ENCODE data around the gene POLH. TPM values are rescaled to one million over a fixed set of nuclear protein-coding genes. Genes with fewer than 3 reads are reported as not detected.

The POLH gene
- total and polyA plus RNA-seq, 9 of the 15 experiments (the other 6 are each of a cell fraction or from before 2014, with no cell fraction given) = 5.8 to 31.6 (median 20.6) TPM

DNA sequence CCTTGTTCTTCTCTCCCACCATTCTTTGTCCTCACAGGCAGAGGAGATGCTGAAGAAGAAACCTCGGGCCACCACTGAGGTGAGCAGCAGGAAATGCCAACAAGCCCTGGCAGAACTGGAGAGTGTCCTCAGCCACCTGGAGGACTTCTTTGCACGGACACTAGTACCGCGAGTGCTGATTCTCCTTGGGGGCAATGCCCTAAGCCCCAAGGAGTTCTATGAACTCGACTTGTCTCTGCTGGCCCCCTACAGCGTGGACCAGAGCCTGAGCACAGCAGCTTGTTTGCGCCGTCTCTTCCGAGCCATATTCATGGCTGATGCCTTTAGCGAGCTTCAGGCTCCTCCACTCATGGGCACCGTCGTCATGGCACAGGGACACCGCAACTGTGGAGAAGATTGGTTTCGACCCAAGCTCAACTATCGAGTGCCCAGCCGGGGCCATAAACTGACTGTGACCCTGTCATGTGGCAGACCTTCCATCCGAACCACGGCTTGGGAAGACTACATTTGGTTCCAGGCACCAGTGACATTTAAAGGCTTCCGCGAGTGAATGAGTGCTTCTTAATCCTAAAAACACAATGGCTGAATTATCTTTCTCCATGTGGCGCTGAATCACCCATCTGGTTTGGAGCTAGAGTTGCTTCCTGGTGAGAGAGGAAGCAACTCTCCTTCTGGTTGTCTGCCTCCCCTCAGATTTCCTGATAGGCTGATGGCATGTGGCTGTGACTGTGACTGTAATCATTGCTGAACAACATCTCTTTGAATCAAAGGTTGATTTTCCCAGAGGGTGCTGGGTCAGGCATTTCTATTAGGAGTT lies 64.2 kb downstream of the POLH start (continued):
- TF ChIP-seq, protein P1, sequence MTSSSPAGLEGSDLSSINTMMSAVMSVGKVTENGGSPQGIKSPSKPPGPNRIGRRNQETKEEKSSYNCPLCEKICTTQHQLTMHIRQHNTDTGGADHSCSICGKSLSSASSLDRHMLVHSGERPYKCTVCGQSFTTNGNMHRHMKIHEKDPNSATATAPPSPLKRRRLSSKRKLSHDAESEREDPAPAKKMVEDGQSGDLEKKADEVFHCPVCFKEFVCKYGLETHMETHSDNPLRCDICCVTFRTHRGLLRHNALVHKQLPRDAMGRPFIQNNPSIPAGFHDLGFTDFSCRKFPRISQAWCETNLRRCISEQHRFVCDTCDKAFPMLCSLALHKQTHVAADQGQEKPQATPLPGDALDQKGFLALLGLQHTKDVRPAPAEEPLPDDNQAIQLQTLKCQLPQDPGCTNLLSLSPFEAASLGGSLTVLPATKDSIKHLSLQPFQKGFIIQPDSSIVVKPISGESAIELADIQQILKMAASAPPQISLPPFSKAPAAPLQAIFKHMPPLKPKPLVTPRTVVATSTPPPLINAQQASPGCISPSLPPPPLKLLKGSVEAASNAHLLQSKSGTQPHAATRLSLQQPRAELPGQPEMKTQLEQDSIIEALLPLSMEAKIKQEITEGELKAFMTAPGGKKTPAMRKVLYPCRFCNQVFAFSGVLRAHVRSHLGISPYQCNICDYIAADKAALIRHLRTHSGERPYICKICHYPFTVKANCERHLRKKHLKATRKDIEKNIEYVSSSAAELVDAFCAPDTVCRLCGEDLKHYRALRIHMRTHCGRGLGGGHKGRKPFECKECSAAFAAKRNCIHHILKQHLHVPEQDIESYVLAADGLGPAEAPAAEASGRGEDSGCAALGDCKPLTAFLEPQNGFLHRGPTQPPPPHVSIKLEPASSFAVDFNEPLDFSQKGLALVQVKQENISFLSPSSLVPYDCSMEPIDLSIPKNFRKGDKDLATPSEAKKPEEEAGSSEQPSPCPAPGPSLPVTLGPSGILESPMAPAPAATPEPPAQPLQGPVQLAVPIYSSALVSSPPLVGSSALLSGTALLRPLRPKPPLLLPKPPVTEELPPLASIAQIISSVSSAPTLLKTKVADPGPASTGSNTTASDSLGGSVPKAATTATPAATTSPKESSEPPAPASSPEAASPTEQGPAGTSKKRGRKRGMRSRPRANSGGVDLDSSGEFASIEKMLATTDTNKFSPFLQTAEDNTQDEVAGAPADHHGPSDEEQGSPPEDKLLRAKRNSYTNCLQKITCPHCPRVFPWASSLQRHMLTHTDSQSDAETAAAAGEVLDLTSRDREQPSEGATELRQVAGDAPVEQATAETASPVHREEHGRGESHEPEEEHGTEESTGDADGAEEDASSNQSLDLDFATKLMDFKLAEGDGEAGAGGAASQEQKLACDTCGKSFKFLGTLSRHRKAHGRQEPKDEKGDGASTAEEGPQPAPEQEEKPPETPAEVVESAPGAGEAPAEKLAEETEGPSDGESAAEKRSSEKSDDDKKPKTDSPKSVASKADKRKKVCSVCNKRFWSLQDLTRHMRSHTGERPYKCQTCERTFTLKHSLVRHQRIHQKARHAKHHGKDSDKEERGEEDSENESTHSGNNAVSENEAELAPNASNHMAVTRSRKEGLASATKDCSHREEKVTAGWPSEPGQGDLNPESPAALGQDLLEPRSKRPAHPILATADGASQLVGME (CRISPR knock-in tag; IDR thresholded peaks at IDR 0.05) = no peak
- no peak for TF ChIP-seq ZNF282 (CRISPR knock-in tag; IDR thresholded peaks at IDR 0.05)
- TF ChIP-seq, protein P2, sequence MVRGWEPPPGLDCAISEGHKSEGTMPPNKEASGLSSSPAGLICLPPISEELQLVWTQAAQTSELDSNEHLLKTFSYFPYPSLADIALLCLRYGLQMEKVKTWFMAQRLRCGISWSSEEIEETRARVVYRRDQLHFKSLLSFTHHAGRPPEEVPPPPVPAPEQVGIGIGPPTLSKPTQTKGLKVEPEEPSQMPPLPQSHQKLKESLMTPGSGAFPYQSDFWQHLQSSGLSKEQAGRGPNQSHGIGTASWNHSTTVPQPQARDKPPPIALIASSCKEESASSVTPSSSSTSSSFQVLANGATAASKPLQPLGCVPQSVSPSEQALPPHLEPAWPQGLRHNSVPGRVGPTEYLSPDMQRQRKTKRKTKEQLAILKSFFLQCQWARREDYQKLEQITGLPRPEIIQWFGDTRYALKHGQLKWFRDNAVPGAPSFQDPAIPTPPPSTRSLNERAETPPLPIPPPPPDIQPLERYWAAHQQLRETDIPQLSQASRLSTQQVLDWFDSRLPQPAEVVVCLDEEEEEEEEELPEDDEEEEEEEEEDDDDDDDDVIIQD (CRISPR knock-in tag; IDR thresholded peaks at IDR 0.05) = no peak
- peak; percentile 31; the same call in 1 of the 2 replicates for TF ChIP-seq MTA2 (IDR thresholded peaks at IDR 0.05; ENCODE audit: low read depth)
- TF ChIP-seq SRSF9 (IDR thresholded peaks at IDR 0.05; ENCODE audit: borderline replicate concordance, low read depth, low read length) = no peak
- no peak for TF ChIP-seq ZNF217 (CRISPR knock-in tag; IDR thresholded peaks at IDR 0.05)
- TF ChIP-seq, protein P3, sequence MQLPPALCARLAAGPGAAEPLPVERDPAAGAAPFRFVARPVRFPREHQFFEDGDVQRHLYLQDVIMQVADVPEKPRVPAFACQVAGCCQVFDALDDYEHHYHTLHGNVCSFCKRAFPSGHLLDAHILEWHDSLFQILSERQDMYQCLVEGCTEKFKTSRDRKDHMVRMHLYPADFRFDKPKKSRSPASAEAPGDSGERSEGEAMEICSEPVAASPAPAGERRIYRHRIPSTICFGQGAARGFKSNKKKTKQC (CRISPR knock-in tag; IDR thresholded peaks at IDR 0.05) = no peak
- TF ChIP-seq PHB (CRISPR knock-in tag; IDR thresholded peaks at IDR 0.05) = no peak
- no peak for TF ChIP-seq MED1 (CRISPR knock-in tag; IDR thresholded peaks at IDR 0.05; ENCODE audit: borderline replicate concordance)
- TF ChIP-seq, protein P4, sequence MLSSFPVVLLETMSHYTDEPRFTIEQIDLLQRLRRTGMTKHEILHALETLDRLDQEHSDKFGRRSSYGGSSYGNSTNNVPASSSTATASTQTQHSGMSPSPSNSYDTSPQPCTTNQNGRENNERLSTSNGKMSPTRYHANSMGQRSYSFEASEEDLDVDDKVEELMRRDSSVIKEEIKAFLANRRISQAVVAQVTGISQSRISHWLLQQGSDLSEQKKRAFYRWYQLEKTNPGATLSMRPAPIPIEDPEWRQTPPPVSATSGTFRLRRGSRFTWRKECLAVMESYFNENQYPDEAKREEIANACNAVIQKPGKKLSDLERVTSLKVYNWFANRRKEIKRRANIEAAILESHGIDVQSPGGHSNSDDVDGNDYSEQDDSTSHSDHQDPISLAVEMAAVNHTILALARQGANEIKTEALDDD (IDR thresholded peaks at IDR 0.05) = 0 out of 2 replicates have a peak, but pooled peaks have one; percentile 49
- TF ChIP-seq, protein P5, sequence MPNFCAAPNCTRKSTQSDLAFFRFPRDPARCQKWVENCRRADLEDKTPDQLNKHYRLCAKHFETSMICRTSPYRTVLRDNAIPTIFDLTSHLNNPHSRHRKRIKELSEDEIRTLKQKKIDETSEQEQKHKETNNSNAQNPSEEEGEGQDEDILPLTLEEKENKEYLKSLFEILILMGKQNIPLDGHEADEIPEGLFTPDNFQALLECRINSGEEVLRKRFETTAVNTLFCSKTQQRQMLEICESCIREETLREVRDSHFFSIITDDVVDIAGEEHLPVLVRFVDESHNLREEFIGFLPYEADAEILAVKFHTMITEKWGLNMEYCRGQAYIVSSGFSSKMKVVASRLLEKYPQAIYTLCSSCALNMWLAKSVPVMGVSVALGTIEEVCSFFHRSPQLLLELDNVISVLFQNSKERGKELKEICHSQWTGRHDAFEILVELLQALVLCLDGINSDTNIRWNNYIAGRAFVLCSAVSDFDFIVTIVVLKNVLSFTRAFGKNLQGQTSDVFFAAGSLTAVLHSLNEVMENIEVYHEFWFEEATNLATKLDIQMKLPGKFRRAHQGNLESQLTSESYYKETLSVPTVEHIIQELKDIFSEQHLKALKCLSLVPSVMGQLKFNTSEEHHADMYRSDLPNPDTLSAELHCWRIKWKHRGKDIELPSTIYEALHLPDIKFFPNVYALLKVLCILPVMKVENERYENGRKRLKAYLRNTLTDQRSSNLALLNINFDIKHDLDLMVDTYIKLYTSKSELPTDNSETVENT (CRISPR knock-in tag; IDR thresholded peaks at IDR 0.05) = no peak
- no peak for TF ChIP-seq BRD9 (IDR thresholded peaks at IDR 0.05; ENCODE audit: low read depth, partially characterized antibody)
- TF ChIP-seq TEAD1 (CRISPR knock-in tag; IDR thresholded peaks at IDR 0.05) = peak in 1 of 2 experiments; percentile 65; a peak in 2 of 4 replicates
- TF ChIP-seq ZBED1 (IDR thresholded peaks at IDR 0.05) = no peak
- peak; percentile 9; the same call in 1 of the 2 replicates for TF ChIP-seq MECOM (CRISPR knock-in tag; IDR thresholded peaks at IDR 0.05)
- peak; percentile 86 for TF ChIP-seq SOX6 (IDR thresholded peaks at IDR 0.05)
- TF ChIP-seq FUS (optimal IDR thresholded peaks at IDR 0.05; ENCODE audit: low read depth, low read length) = no peak
